ENCODE data around the gene TGFBR2.

Gene TGFBR2

GRCh38 chr3:30604093-30604492 lies 2.3 kb upstream of the TGFBR2 start:
- DNase-seq, result no peak

- no peak for DNase-seq
These were observed 1.8 kb upstream of the TGFBR2 start for GRCh38 chr3:30604558-30604957.

- no peak for DNase-seq
These were observed 1.4 kb upstream of the TGFBR2 start for GRCh38 chr3:30605005-30605404.

GRCh38 chr3:30605706-30606300 lies 598 bp upstream of the TGFBR2 start:
- no peak for DNase-seq

DNA sequence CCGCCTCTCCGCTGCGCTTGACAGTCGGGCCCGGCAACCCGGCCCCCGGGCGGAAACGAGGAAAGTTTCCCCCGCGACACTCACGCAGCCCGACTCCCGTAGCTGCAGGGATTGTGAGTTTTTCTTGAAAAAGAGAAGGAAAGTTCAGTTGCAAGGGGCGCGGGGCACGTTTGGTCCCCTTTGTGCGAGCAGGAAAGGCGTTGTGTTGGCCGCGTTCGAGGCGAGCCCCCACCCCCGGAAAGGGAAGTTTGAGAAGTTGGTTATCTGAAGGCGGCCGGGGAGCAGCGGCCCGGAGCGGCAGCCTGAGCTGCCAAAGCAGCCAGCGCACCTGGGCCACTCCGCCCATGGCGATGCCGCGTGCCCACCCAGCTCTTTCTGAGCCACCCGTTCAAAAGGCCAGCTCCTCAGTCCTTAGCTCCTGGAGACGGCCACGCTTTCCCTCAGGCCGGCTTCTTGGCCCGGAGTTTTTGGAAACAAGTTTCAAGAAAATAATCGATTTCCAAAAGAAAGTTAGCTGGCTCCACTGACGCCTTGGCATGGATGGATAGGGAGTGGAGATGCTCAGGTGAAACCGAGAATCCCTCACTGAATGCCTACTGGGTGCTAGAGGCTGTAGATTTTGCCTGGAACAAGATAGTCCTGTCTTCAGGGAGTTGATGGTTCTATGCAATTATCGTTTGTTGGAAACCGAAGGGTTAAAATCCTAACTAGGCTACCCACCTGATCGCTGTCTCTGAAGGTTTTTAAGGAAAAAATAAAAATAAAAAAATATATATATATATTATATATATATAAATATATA lies 832 bp downstream of the TGFBR2 start:
- no peak for DNase-seq

DNA sequence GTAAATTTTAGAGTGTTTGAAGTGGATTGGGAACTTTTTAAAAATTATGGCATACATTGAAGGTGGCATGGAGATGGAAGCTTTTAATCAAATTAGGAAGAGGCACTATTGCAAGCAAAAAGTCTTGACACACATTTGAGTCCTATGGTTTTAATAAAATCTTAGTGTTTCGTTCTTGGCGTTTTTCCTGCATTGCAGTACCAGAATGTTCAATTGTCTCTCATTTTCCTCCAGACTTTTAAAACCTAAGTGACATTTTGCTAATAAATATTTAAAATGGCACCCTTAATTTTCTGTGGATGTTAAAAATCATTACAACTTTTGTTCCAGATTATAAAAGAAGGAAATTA lies 2.2 kb downstream of the TGFBR2 start:
- no peak for DNase-seq

- DNase-seq, result no peak
These were observed 3.7 kb downstream of the TGFBR2 start for GRCh38 chr3:30609930-30610701.

GRCh38 chr3:30610702-30611368 lies 4.4 kb downstream of the TGFBR2 start:
- DNase-seq, result no peak

- no peak for DNase-seq
These were observed 5.4 kb downstream of the TGFBR2 start for GRCh38 chr3:30611613-30612436.

DNA sequence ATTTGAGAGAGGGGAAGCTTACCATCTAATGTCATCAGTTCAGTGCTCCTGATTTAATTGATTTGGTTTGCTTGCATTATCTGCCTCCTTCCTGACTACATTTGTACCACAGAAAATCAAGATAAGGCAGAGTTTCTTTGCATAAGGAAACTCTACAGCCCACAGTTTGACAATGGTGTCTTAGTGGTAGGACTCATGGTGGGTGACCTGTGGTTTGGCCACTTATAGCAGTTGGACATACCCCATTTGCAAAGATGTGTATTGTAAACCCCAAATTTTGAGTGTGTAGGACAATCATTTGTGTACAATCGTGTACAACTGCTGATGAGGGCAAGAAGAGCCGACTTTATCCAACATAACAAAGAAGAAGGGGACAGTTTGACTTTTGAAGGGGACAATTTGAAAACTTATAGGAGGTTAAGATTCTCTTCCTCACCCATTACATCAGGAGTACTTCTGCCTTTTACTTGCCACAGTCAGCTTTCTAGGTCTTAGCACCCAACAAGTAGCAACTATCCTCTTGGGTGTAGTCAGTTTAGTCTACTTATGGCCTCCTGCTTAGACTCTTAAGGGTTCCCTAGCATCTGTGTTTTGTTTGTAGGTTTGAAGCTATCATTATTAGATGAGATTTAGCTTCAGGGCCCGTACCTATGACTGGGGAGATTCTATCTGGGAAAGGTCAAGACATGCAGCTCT lies 6.2 kb downstream of the TGFBR2 start:
- DNase-seq, result no peak

DNA sequence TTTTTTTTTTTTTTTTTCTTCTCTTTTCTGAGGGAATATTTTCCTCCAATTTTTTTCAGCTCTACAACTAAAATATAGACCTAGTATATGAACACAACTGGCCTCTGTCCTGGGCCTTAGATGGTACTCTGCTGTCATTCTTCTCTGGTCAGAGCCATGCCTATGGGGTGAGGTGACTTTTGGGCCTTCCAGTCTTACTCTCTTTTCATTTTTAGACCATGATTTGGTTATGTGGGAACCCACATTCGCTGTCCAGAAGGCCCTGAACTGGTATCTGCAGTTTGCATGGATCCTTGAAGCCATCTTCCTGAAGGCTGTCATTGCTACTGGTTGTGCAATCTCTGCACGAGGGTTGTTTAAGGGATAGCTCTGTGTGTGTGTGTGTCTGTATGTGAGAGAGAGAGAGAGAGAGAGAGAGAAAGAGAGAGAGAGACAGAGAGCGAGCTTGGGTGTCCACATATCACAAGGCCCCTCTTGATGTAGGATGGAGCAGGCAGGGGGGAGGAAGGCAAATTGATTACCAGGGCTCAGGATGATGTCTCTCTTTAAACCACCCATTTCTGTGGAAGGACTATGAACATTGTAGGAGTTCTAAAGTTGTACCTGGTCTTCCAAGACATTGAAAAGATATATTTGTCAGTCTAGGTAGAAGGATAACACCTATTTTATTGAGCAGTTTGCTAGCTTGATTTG lies 6.9 kb downstream of the TGFBR2 start:
- DNase-seq, result no peak

DNA sequence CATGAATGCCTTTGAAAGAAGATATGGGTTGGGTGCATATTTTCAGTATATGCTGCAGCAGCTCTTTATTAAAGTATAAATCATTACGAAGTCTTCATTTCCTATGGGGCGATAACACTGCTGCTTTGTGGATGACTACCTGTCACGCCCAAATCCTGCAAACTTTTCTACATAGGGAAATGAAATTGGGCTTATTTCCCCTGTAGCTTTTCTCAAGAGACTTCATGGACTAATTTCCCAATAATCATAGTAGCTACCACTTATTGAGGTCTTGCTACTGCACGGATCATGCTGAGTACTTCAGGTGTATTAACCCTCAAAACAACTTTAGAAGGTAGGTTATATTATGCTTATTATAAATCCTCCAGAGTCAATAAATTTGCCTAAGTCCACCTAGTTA lies 8.0 kb downstream of the TGFBR2 start:
- no peak for DNase-seq

- DNase-seq, result no peak
These were observed 8.5 kb downstream of the TGFBR2 start for GRCh38 chr3:30614943-30615342.

DNA sequence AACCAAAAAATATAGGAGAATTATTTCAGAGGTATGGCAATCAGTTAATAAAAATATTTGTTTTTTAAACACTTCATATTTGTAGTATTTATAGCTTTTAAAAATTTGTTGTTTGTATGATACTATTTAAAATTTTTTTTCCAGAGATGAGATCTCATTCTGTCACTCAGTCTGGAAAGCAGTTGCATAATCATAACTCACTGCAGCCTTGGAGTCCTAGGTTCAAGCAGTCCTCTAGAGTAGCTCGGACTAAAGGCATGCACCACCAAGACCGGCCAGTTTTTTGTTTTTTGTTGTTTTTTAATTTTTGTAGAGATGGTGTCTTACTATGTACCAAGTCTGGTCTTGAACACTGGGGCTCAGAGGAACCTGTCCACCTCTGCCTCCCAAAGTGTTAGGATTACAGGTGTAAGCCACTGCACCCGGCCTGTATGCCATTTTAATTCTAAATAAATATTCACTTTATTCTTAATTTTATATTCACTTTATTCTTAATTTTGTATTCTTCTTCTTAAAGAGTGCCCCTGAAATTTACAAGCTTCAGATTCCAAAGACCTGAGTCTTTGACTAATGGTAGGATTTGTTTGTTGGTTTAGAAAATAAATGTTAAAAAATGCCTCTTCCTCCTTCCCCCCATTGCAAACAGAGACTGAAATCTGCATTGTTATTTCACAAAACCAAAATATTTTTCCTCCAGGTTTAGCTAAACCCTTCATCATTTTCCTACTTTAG lies 9.4 kb downstream of the TGFBR2 start:
- DNase-seq, result no peak

- DNase-seq, result no peak
These were observed 10.1 kb downstream of the TGFBR2 start for GRCh38 chr3:30616347-30617027.

DNA sequence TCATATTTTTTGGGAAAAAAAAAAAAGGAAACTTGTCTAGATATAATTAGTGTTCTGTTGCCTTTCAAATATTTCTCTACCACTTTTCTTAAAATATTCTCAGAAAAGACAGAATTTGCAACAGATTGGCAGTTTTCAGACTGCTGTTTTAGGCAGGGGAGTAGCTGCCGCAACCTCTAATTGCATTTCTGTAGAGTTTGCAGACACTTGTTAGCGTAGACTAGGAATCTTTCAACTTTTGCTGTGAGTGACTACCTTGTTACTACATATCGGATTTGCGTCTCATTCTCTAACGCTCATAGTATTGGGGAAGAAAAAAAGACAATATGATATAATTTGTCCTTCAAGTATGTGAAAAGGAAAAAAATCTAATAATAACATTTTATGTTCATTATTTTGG lies 10.7 kb downstream of the TGFBR2 start:
- no peak for DNase-seq

- no peak for DNase-seq
These were observed 11.3 kb downstream of the TGFBR2 start for GRCh38 chr3:30617653-30618052.

DNA sequence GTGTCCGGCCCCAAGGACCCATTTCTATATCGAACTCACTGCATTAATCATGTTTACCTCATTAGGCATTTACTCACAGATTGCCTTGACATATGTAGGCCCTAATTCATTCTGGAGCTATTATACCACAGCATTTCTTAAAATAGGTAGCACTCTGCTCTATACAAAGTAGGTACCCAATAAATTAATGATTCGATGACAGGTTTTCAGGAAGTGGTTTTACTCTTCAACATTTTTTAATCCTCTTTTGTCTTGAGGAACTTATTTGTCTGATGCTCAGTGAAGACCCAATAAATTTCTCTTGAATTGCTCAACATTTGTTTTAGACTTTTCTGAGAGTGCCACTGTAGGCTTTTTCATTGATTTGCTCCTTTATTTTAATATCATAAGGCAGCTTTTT lies 12.1 kb downstream of the TGFBR2 start:
- no peak for DNase-seq

DNA sequence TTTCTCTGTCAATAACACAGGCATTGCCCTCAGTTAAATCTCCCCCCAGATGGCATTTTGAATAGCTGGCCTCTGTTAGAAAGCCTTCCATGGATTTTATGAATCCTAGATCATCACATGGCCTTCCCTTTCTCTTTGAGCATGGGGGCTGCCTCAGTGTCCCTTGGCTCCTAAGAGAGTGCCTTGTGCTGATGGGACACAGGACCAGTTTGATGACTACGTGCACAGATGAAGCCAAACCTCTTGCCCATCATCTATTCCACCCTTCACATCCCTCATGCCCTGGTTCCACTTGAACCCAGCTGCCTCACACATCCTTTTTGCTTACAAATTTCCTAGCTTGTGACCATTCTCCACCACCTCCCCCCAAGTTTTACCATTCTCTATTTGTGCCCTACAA lies 12.9 kb downstream of the TGFBR2 start:
- no peak for DNase-seq
